GM19372 (cell line): ENCODE measurements around the gene CXCL1.

ENCODE experiments used
- ATAC-seq: cut with Tn5 transposase; IDR thresholded peaks from one replicate; pipeline ENCODE4 v1.9.1; 2021; ENCODE audit warnings: mild to moderate bottlenecking, low read depth, moderate library complexity; ENCODE audit not compliant: unreplicated experiment

Gene CXCL1

GRCh38 chr4:73850261-73850970 is 18.8 kb upstream of the CXCL1 start:
- no peak for ATAC-seq

DNA sequence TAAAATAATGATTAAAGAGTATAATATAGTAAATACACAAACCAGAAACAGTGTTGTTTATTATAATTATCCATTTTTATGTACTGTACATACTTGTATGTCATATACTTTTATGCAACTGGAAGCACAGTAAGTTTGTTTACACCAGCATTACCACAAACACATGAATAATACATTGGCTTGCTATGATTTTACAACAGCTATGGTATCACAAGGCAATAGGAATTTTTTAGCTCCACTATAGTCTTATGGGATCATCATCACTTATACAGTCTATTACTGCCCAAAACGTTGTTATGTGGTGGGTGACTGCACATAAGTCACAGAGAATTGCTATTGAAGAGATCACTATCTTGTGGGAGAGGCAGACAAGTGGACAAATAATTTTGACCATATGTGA is 17.9 kb upstream of the CXCL1 start:
- no peak for ATAC-seq

GRCh38 chr4:73852771-73853170 is 16.4 kb upstream of the CXCL1 start:
- ATAC-seq: no peak

GRCh38 chr4:73853246-73853704 is 15.9 kb upstream of the CXCL1 start, which contains the start of gene PF4V1:
Gene PF4V1 (plus strand): TSS chr4:73853296. CDS start chr4:73853363, 67 bp downstream.
- ATAC-seq: no peak

DNA sequence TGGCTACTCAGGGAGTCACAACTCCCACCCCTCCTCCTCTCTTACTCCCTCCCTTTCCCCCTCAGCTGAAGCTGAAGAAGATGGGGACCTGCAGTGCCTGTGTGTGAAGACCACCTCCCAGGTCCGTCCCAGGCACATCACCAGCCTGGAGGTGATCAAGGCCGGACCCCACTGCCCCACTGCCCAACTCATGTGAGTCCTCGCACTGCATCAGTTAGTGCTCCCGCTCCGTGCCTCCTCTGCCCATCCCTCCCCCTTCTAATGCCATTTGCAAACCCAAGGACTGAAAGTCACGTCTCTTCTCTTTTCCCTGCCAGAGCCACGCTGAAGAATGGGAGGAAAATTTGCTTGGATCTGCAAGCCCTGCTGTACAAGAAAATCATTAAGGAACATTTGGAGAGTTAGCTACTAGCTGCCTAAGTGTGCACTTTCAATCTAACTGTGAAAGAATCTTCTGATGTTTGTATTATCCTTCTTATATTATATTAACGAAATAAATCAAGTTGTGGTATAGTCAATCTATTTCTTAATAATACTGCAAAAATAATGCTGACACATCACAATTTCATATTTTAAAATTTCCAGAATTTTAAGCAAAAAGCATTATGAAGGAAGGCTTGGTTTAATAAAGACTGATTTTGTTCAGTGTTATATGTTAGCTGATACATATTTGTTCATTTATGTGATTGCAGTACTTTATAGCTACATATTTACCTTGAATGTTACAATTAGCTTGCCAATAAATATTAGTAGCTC is 15.3 kb upstream of the CXCL1 start:
- ATAC-seq: no peak

DNA sequence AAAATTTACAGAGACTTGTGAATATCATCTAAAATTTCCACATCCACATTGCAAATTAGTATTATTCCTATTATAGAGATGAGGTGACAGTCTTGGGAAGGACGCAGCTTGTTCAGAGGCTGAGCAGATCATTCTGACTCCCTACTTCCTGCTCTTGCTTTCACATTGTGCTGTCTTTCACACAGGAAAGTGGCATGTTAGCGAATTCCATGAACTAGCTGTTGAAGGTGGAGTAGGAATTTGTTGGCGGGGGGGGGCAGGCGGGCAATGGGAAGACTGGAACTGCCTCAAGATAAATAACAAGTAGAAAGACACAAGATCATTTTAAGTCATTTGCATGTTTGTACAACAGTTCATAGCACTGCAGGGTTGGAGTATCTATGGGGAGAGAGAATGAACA is 13.8 kb upstream of the CXCL1 start:
- no peak for ATAC-seq

DNA sequence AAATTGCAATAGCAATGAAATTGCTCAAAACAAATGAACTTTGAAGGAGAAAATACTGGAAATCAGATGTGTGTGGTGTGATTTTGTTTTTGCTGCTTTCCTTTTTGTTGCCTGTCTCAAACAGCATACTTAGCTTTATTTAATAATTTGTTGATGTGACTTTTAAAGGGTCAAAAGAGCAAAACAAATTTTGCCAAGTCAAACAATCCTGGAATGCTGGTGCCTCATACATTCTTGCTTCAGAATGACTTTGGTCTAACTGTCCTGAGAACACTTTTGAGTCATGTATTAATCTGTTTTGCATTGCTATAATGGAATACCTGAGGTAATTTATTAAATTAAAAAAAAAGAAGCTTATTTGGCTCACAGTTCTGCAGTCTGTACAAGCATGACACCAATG is 12.7 kb upstream of the CXCL1 start:
- no peak for ATAC-seq

GRCh38 chr4:73859614-73860088 is 9.5 kb upstream of the CXCL1 start:
- ATAC-seq: no peak

DNA sequence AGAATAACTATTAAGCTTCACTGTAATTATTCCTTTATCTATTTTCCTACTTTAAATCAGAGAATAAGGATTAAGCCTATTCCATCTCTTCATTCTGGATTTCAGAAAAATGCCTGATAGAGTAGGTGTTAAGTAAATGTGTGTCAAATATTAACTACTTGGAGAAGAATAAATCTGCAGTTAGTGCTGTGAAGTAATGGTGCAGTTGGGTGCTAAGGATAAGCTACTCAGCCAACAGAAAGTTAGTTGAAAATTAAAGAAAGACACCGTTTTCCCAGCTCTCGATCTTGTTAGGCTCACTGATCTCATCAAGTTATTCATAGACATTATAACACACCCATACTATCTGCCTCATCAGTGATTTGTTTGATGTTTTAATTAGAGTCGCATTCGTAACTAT is 9.0 kb upstream of the CXCL1 start:
- ATAC-seq: no peak

DNA sequence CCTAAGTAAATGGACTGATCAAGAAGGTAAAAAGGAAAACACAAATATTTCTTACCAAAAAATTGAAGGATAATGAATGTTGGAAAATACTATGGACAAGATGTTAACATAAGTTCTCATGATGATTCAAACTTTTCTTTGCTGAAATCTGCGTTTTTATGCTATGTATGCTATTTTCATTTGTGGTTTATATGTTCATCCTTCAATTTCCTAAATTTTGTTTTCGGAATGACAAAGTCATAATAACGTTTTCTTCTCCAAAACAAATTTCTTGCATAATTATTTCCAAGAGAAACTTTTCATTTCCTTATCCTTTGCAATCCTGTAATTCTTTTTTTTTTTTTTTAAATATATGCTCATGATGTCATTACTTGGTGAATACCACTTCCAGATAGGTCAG is 8.3 kb upstream of the CXCL1 start:
- no peak for ATAC-seq

- no peak for ATAC-seq
These were observed 6.9 kb upstream of the CXCL1 start for GRCh38 chr4:73862322-73862721.

DNA sequence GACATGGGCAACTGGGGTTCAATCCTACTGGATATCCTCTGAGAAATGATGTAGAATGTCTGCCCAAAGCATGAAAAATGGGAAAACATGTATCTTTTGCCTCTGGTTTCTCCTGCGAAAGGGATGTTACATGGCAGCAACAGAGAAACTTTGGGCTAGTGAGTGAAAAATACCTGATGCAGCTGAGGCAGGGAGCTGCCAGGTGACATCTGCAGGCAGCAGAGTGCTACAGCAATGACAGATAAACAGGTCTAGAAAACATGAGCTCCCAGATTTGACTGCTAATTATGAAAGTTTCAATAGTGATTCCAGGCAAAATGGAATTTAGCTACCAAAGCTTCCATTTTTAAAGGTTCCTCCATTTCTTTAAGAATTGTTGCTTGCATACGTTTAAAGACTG is 4.8 kb upstream of the CXCL1 start:
- ATAC-seq: no peak

DNA sequence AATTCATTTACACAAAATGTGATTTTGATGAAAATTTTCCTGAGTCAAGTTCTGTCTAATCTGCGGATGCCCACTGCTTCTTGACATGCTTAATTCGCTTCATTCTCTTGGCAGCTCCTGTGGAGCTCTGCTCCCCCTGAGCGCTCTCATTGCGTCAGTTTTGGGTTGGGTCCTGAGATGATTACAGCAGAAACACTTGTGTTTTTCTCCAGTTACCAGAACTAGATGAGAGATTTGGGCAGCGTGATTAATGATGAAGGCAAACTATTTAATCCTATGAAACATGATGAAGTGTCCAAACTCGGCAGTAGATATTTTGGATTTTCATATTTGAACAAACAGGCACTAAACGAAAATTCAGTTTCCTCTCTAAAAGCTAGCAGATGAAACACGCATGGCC is 4.2 kb upstream of the CXCL1 start:
- ATAC-seq: no peak

DNA sequence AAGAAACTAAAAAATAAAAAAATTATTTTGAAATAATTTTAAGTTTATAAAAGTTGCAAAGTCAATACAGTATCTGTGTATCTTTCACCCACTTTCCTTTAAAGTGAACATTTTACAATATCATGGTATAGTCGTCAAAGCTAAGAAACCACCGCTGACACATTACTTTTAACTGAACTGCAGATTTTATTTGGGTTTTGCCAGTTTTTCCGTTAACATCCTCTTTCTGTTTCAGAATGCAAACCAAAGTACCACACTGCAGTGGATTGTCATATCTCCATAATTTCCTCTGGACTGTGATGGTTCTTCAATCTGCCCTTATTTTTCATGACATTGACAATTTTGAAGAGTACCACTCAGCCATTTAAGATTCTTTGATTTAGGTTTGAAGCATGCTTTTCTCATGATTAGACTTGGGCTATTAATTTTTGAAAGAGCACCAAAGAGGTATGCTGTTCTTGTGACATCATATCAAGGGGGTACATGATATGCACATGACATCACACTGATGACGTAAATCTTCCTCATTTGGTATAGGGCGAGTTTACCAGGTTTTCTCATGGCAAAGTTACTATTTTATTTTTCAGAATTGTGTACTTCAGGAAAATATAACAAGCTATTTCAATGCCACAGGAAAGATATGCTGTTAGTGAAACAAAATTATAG is 3.6 kb upstream of the CXCL1 start:
- no peak for ATAC-seq

DNA sequence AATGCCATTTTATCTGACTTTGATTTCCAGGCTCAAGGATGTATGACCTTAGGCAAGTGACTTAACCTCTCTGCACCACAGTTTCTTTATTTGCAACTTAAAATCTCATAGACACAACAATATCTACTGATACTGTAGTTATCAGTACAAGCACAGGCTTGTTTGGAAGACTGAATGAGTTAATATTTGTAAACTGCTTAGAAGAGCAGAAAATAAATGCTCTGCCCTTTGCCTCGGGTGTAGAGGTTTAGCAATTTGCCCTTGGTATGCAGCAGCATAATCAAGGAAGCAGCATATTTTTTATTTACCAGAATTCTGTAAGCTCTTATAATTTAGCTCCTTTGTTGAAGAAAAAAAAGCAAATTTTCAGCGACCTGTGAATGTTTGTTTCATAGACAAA is 2.9 kb upstream of the CXCL1 start:
- ATAC-seq: no peak

- ATAC-seq: no peak
These were observed 1.4 kb upstream of the CXCL1 start for GRCh38 chr4:73867783-73868182.

GRCh38 chr4:73868206-73869129 is 725 bp upstream of the CXCL1 start:
- no peak for ATAC-seq

- ATAC-seq: no peak
These were observed 1.1 kb downstream of the CXCL1 start for GRCh38 chr4:73870260-73870659.

DNA sequence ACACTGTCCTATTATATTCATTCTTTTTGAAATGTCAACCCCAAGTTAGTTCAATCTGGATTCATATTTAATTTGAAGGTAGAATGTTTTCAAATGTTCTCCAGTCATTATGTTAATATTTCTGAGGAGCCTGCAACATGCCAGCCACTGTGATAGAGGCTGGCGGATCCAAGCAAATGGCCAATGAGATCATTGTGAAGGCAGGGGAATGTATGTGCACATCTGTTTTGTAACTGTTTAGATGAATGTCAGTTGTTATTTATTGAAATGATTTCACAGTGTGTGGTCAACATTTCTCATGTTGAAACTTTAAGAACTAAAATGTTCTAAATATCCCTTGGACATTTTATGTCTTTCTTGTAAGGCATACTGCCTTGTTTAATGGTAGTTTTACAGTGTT is 1.6 kb downstream of the CXCL1 start:
- no peak for ATAC-seq
